ENCODE results near the gene RAB3C.
"Not testable (repeated sequence)": the region's sequence is repeated elsewhere in the genome, so short reads cannot be mapped to it uniquely, and the experiment has no call there.

RAB3C gene

DNA sequence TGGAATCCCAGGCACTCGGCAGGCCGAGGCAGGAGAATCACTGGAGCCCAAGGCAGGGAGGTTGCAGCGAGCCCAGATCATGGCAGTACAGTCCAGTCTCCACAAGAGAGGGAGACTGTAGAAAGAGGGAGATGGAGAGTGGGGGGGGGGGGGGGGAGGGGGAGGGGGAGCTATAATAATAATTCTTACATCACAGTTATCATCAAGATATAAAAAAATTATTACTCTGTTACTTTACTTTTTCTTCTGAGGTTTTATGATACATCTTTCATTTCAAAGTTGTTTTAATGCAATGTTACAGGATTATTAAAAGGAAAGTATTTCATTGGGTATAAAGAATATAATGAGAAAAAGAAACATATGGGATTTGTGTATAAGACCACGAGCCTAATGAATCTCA, 17.8 kb upstream of the RAB3C start:
- TF ChIP-seq EZH2 (optimal IDR thresholded peaks at IDR 0.05; ENCODE audit: low read depth, low read length) (no peak), EZH2phosphoT487 (IDR thresholded peaks at IDR 0.05; ENCODE audit: low read length) (no peak)
- TF ChIP-seq, protein P1, sequence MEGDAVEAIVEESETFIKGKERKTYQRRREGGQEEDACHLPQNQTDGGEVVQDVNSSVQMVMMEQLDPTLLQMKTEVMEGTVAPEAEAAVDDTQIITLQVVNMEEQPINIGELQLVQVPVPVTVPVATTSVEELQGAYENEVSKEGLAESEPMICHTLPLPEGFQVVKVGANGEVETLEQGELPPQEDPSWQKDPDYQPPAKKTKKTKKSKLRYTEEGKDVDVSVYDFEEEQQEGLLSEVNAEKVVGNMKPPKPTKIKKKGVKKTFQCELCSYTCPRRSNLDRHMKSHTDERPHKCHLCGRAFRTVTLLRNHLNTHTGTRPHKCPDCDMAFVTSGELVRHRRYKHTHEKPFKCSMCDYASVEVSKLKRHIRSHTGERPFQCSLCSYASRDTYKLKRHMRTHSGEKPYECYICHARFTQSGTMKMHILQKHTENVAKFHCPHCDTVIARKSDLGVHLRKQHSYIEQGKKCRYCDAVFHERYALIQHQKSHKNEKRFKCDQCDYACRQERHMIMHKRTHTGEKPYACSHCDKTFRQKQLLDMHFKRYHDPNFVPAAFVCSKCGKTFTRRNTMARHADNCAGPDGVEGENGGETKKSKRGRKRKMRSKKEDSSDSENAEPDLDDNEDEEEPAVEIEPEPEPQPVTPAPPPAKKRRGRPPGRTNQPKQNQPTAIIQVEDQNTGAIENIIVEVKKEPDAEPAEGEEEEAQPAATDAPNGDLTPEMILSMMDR (IDR thresholded peaks at IDR 0.05; ENCODE audit: low read length) = no peak
- no peaks in the 10 kb centered on the region for H3K9me3 ChIP-seq (replicated peaks; ENCODE audit: insufficient read depth, low read length)
- DNase-seq = no peak
- H3K4me1 ChIP-seq (ENCODE audit: low read length) = no peaks in the 10 kb centered on the region
- H3K9me2 ChIP-seq (replicated peaks; ENCODE audit: insufficient read depth, low read length) = no peaks in the 10 kb centered on the region
- H2AFZ ChIP-seq (ENCODE audit: low read length) = no peak overlapping the region
- H3K79me2 ChIP-seq (ENCODE audit: low read length) = no peaks in the 10 kb centered on the region
- H4K20me1 ChIP-seq (ENCODE audit: insufficient read depth, low read length) = no peaks in the 10 kb centered on the region
- no peak overlapping the region for H3K27ac ChIP-seq (ENCODE audit: low read length)
- no peaks in the 10 kb centered on the region for H3K36me3 ChIP-seq (replicated peaks; ENCODE audit: insufficient read depth, low read length)
- H3F3A ChIP-seq (ENCODE audit: insufficient read depth, low read length) = no peaks in the 10 kb centered on the region
- no peak overlapping the region for H3K4me2 ChIP-seq (ENCODE audit: low read depth, low read length)
- no peak overlapping the region for H3K4me3 ChIP-seq (ENCODE audit: low read length)
- no peak overlapping the region for H3K9ac ChIP-seq (ENCODE audit: low read length)
- H3K27me3 ChIP-seq (replicated peaks; ENCODE audit: insufficient read depth, low read length) = no peaks in the 10 kb centered on the region

DNA sequence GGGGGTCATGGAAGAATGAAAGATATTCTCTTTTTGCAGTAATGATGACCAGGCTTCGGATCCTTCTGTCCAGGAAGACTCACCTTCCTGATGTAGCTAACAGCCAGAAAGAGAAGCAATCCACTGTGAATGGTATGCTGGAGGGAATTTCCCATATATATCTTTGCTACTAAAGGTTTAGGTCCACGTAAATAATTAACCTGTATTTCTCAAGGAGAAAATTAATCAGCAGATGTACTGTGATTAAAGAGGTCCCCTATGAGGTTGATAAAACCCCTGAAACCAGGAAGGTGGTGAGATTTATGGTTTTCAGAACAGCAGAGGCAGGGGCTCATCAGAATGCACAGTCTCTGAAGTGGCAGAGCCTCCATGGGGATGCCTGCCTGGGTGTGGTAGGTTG, 11.4 kb upstream of the RAB3C start:
- no peaks in the 10 kb centered on the region for H3K36me3 ChIP-seq (replicated peaks; ENCODE audit: insufficient read depth, low read length)
- no peak for DNase-seq
- no peak overlapping the region for H2AFZ ChIP-seq (ENCODE audit: low read length)
- H3K4me2 ChIP-seq (ENCODE audit: low read depth, low read length) = no peak overlapping the region
- no peak overlapping the region for H3K27ac ChIP-seq (ENCODE audit: low read length)
- no peaks in the 10 kb centered on the region for H3K79me2 ChIP-seq (ENCODE audit: low read length)
- H3K9me2 ChIP-seq (replicated peaks; ENCODE audit: insufficient read depth, low read length) = no peaks in the 10 kb centered on the region
- H4K20me1 ChIP-seq (ENCODE audit: insufficient read depth, low read length) = no peaks in the 10 kb centered on the region
- no peaks in the 10 kb centered on the region for H3K9me3 ChIP-seq (replicated peaks; ENCODE audit: insufficient read depth, low read length)
- TF ChIP-seq, protein P1 (IDR thresholded peaks at IDR 0.05; ENCODE audit: low read length) = no peak
- TF ChIP-seq EZH2phosphoT487 (IDR thresholded peaks at IDR 0.05; ENCODE audit: low read length) (no peak), EZH2 (optimal IDR thresholded peaks at IDR 0.05; ENCODE audit: low read depth, low read length) (no peak)
- H3F3A ChIP-seq (ENCODE audit: insufficient read depth, low read length) = no peaks in the 10 kb centered on the region
- no peaks in the 10 kb centered on the region for H3K4me1 ChIP-seq (ENCODE audit: low read length)
- H3K9ac ChIP-seq (ENCODE audit: low read length) = no peak overlapping the region
- H3K27me3 ChIP-seq (replicated peaks; ENCODE audit: insufficient read depth, low read length) = no peaks in the 10 kb centered on the region
- no peak overlapping the region for H3K4me3 ChIP-seq (ENCODE audit: low read length)

DNA sequence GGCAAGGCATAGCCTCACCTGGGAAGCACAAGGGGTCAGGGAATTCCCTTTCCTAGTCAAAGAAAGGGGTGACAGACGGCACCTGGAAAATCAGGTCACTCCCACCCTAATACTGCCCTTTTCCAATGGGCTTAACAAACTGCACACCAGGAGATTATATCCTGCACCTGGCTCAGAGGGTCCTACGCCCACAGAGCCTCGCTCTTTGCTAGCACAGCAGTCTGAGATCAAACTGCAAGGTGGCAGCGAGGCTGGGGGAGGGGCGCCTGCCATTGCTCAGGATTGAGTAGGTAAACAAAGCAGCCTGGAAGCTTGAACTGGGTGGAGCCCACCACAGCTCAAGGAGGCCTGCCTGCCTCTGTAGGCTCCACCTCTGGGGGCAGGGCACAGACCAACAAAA, 9.9 kb upstream of the RAB3C start:
- not testable (repeated sequence) for H3K4me1 ChIP-seq (ENCODE audit: low read length); H4K20me1 ChIP-seq (ENCODE audit: insufficient read depth, low read length); H3K9me2 ChIP-seq (replicated peaks; ENCODE audit: insufficient read depth, low read length); DNase-seq; H3K36me3 ChIP-seq (replicated peaks; ENCODE audit: insufficient read depth, low read length); H3K27me3 ChIP-seq (replicated peaks; ENCODE audit: insufficient read depth, low read length); H3K9me3 ChIP-seq (replicated peaks; ENCODE audit: insufficient read depth, low read length); H3F3A ChIP-seq (ENCODE audit: insufficient read depth, low read length); H3K27ac ChIP-seq (ENCODE audit: low read length); H2AFZ ChIP-seq (ENCODE audit: low read length); H3K4me2 ChIP-seq (ENCODE audit: low read depth, low read length); H3K4me3 ChIP-seq (ENCODE audit: low read length); H3K9ac ChIP-seq (ENCODE audit: low read length); H3K79me2 ChIP-seq (ENCODE audit: low read length)

DNA sequence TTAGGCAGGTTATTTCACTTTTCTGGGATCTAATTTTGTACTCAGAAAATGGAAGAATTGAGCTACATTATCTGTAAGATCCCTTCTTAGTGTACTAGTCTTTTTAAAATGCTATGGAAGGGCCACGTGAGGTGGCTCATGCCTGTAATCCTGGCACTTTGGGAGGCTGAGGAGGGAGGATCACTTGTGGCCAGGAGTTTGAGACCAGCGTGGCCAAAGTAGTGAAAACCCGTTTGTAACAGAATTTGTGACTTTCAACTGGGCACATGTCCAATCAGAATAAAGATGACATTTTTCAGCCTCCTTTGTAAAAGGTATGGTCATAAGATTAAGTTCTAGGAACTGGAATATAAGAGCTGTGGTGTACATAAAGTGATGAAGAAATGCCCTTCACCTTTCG, 3.1 kb upstream of the RAB3C start:
- H3K4me3 ChIP-seq (ENCODE audit: low read length) = no peak overlapping the region
- H3K4me2 ChIP-seq (ENCODE audit: low read depth, low read length) = no peak overlapping the region
- H3K9ac ChIP-seq (ENCODE audit: low read length) = no peak overlapping the region
- no peaks in the 10 kb centered on the region for H3K9me2 ChIP-seq (replicated peaks; ENCODE audit: insufficient read depth, low read length)
- H3K4me1 ChIP-seq (ENCODE audit: low read length) = no peaks in the 10 kb centered on the region
- H4K20me1 ChIP-seq (ENCODE audit: insufficient read depth, low read length) = no peaks in the 10 kb centered on the region
- no peaks in the 10 kb centered on the region for H3K9me3 ChIP-seq (replicated peaks; ENCODE audit: insufficient read depth, low read length)
- no peak overlapping the region for H3K27ac ChIP-seq (ENCODE audit: low read length)
- no peak overlapping the region for H2AFZ ChIP-seq (ENCODE audit: low read length)
- no peaks in the 10 kb centered on the region for H3K79me2 ChIP-seq (ENCODE audit: low read length)
- no peaks in the 10 kb centered on the region for H3K36me3 ChIP-seq (replicated peaks; ENCODE audit: insufficient read depth, low read length)
- H3K27me3 ChIP-seq (replicated peaks; ENCODE audit: insufficient read depth, low read length) = no peaks in the 10 kb centered on the region
- no peaks in the 10 kb centered on the region for H3F3A ChIP-seq (ENCODE audit: insufficient read depth, low read length)
- TF ChIP-seq EZH2 (optimal IDR thresholded peaks at IDR 0.05; ENCODE audit: low read depth, low read length) (no peak), EZH2phosphoT487 (IDR thresholded peaks at IDR 0.05; ENCODE audit: low read length) (no peak)
- TF ChIP-seq, protein P1 (IDR thresholded peaks at IDR 0.05; ENCODE audit: low read length) = no peak
- DNase-seq = no peak
